PC-9 (cell line): Measurements from ENCODE around the gene ZNF26.
"Not testable (repeated sequence)": the region's sequence is repeated elsewhere in the genome, so short reads cannot be mapped to it uniquely, and the experiment has no call there.

Experiments used
- EZH2 ChIP-seq: fragments of 200-600 bp; sonication (generic); IDR thresholded peaks from 2 replicates; pipeline ENCODE4 v1.8.0; 2017; ENCODE audit warnings: antibody characterized with exemption, low read depth
- TF ChIP-seq, protein P1 (sequence below): fragments of 200-600 bp; sonication (generic); conservative IDR thresholded peaks from 2 replicates; pipeline ENCODE4 v1.6.1; 2017; ENCODE audit warnings: mixed run types, antibody characterized with exemption, mild to moderate bottlenecking, moderate library complexity

DNA sequence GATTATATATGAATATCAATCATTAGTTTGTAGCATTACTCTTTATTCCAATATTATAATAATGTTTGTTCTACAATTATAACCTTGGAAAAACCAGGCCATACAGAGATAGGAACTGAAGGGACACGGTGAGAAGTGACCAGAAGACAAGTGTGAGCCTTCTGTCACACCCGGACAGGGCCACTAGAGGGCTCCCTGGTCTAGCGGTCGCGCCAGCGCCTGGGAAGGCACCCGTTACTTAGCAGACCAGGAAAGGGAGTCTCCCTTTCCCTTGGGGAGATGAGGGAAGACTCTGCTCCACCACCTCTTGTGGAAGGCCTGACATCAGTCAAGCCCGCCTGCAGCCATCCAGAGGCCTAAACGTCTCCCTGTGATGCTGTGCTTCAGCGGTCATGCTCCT lies 22.2 kb upstream of the ZNF26 start:
- TF ChIP-seq, protein P1, sequence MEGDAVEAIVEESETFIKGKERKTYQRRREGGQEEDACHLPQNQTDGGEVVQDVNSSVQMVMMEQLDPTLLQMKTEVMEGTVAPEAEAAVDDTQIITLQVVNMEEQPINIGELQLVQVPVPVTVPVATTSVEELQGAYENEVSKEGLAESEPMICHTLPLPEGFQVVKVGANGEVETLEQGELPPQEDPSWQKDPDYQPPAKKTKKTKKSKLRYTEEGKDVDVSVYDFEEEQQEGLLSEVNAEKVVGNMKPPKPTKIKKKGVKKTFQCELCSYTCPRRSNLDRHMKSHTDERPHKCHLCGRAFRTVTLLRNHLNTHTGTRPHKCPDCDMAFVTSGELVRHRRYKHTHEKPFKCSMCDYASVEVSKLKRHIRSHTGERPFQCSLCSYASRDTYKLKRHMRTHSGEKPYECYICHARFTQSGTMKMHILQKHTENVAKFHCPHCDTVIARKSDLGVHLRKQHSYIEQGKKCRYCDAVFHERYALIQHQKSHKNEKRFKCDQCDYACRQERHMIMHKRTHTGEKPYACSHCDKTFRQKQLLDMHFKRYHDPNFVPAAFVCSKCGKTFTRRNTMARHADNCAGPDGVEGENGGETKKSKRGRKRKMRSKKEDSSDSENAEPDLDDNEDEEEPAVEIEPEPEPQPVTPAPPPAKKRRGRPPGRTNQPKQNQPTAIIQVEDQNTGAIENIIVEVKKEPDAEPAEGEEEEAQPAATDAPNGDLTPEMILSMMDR = not testable (repeated sequence)
- TF ChIP-seq EZH2 = not testable (repeated sequence)
